ENCODE data around the gene VEGFA.

Gene VEGFA

DNA sequence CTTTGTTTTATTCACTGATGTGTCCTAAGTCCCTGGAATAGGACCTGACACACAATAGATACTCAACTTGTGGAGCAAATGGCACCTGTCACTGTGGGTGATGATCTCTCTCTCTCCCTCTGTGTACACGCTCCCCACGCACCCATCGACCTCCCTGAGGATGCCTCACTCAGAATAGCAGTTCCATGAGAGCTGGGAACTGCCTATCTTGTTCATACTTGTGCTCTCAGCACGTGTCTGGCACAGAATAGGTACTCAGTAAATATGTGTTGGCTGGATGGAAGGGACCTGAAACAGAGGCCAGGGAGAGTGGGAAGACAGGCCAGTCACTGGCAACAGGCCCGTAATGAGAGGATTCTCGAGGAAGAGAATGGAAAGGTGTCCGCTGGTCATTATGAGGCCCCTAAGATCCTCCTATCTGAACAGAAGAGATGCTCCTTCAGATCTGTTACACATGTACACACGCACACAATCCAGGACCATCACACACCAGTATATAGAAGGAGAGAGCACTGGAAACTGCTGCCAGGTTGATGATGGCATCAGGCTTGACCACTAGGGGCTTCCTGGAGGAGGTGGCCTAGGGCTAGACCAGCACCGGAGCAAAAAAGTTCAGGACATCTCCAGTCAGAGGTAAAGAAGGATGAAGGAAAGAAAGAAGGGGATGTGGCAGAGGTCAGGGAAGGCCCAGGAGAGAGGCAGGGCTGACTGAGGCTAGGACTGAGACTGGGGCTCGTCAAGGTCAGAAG lies 30.9 kb downstream of the VEGFA start:
- DNase-seq = no peak

DNA sequence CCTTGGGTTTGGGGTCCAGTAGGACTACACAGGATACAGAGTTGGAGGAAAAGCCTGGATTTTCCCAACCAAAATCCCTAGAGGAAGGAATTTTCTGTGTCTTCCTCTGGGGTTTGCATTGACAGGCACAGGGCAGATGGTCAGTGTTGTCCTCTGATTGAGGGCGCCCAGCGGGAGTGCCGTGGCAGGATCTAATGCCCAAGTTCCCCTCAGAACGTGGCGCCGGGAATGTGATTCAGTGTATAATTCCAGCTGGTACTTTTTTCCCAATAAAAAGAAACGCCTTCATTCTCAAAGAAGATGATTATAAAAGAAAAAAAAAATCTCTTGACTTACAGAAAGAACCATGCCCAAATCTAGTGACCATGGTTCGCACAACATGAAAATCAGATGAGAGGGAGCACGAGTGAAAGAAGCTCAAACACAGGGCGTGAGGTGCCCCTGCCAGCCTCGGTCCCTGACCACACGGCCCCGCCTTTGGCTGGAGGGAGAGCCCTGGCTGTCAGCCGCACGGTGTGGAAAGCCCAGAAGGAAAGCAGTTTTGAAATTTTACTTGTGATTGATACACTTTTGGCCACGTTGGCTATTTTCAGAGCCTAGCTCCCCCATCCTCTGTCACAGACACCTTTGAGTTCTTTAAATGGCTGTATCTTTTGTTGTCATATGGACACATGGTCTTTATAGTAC lies 31.6 kb downstream of the VEGFA start:
- DNase-seq = no peak

DNA sequence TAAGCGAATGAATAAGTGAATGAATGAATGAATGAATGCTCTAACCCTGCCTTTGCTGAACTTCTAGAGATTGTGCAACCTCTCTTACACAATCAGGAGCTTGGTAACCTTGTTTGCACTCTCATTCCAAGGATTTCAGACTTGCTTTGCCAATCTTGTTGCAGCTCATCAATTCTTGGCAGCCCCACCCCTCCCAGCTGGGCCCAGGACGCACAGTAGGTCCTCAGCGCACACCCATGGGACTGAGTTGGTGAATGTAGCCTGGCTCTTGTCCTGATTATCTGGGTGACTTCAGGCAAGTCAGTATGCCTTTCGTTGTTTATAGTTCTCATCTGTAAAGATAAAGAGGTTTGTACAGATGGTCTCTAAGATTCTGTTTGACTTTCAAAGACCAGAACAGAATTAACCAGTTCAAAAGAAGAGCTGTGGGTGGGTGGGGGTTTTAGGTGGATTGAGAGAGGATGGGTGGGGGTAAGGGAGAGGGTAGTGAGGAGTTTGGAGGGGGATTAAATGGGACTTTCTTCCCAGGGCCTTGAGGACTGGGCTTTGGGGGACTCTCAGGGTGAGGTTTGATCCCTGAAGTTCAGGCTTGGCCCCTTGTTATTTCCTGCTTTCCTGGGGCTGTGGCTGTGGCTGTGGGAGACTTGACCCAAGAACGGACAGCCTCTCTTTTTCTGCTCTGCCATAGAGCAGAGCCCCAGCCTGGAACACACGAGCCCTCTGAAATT lies 33.2 kb downstream of the VEGFA start:
- no peak for DNase-seq

DNA sequence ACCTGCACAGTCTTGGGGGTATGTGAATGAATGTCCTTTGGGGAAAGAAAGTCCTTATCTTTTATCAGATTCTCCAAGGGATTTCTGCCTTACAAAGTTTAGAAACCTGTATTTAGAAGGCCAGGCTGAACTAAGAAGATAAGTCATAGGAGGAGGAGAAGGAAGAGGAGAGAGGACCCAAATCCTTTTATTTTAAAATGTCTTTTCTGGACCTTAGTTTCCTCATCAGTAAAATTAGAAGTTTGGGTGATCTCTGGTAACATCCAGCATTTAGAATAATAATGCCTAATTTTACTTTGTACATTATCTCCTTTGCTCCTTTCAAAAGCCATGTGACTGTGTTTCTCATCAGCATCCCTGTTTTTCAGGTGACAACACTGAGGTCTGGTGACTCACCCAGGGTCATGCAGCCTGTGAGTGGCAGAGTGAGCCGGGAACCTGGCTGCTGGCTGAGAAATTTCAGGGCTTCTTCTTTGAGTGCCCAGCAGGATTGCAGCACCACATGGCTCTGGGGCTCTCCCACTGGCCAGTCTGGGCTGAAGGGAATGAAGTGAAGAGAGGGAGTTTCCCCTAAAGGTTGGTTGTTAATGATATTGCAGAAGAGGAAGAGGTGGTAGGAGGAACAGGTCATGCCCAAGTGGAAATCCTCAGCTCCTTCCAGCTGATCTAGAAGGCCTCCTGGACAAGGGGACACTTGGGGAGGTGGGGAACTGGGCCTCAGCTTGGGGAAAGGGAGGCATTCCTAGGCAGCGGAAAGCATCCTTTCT lies 34.0 kb downstream of the VEGFA start:
- no peak for DNase-seq

DNA sequence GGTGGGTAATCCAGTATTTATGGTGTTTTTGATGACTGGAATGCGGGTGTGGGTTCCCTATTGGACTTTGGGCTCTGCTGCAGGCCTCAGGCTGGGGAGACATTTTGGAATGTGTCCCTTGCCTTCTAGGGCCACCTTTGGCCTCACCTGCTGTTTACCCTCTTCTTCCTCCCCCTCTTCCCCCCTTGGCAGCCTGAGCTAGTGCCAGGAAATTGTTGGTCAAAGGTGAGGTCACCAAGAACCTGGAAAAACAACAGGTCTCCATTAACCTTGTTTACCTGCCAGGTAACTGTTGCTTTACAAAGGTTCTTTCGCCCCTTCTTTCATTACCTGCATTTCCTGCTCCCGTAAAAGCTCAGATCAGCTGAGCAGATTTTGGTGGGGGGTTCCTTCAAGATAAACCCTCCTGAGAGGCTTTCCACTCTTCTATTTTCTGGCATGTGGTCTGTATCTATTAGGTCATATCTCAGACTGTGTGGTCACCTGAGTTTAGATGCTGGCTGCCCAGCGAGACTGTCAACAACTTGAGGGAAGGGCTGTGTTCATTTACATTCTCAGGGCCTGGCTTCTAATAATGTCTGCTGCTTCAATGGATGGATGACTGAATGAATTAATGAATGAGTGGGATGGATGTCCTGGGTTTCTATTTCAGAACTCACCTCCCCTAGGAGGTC lies 34.7 kb downstream of the VEGFA start:
- DNase-seq = no peak

DNA sequence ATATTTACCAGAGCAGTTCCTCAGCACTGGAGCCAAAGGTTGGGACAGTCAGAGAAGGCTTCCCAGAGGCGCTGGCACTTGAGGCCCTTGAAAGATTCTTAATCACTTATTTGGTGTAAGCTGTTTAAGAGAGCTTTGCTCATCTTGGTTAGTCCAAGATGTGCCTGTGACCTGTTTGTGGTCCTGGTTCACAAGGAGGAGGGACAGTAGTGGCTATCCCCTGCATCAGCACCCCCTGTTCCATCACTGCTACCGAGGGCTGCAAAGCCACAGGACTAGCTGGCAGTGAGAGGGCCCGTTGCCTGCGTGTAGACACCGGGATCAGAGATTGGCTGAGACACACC lies 35.7 kb downstream of the VEGFA start:
- no peak for DNase-seq

DNA sequence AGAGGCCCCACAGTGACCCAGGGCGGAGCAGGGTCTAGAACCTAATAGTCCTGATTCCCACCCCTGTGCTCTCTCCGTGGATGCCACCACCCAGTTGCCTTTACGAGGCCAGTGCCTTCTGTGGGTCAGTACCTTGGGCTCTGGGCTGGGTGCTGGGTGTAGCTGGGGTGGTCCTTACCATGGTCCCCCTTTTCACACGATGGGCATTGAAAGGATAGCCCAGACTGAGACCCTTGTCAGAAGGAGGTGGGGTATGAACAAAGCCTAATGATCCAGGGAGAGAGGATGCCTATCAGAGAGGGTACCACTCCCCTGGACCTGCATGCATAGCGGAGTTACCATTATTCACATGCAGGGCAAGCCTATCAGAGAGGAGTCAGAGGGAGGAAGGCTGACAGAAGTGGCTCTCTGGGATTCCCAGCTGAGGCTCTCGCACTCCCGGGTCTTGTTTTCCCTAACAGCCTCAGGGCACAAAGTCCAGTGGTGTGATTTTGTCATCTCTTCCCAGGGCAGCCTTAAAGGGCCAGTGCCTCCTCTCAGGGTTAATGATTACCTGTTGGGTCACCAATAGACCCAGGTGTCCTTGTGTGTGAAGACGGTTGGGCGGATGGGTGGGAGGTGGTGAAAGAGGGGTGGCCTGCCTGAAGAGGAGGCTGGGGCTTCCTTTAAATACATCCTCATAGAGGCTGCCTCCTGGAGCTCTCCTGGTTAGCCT lies 36.2 kb downstream of the VEGFA start:
- DNase-seq = no peak

DNA sequence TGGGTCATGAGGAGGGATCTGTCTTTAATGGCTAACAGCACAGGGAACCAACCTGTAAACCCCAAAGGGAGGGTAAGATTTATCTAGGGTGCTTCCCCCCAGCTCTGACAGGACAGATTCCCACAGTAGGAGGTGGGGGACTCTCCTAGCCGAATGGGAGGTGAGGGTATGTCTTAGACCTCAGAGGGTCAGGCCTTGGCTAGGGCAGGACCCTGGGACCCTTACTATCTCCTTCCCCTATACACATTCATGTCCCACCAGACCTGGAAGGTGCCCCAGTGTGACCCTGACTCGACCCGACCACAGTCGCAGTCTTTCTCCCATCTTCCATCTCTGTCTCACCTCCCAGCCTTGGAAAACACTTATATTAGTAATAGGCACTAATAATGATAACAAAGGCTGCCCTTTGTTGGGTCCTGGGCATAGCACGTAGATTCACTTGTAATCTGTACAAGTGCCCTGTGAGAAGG lies 36.8 kb downstream of the VEGFA start:
- DNase-seq = no peak

DNA sequence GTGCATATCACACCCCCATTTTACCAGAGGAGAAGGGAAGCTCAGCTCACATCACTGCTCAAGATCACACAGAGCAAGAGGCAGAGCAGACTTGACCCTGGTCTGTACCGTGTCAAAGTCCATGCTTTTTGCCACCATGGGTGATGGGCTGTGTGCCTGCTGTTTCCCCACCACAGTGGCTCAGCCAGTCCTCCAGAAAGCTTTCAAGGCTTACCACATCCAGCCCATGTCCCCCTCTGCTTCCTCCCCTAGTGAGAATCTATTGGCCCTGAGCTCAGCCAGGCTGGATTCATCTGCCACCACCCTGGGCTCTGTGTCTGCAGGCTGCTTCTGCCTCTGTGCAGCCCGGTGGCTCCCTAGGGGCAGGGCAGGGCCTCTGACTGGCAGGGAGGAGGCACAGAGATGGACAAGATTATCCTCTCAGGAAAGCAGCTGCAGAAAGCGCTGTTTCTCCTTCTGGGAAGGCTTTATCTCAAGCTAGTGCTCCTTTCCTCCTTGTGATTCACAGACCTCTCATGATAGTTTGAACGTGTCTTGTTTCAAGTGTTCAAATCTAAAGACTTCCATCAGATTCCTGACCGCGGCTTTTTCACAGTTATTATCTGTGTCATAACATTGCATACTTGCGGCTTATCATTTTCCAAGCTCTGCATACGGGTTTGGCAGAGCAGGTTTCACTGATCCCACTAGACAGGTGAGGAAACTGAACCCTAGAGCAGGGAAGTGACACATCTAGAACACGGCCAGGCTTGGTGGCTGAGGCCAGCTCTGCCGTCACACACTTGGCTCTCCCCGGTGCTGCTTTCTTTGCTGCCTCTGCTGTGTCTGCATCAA lies 37.4 kb downstream of the VEGFA start:
- no peak for DNase-seq

DNA sequence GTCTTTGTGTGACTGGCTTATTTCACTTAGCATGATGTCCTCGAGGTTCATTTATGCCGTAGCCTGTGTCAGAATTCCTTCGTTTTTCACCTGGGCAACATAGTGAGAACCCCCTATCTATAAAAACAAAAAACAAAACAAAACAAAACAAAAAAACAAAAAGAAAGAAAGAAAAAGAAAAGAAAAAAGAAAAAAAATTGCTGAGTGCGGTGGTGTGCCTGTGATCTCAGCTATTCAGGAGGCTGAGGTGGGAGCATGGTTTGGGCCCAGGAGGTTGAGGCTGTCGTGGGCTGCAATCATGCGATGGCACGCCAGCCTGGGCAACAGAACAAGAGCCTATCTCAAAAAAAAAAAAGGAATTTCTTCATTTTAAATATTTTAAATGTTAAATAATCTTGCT lies 38.4 kb downstream of the VEGFA start:
- no peak for DNase-seq

DNA sequence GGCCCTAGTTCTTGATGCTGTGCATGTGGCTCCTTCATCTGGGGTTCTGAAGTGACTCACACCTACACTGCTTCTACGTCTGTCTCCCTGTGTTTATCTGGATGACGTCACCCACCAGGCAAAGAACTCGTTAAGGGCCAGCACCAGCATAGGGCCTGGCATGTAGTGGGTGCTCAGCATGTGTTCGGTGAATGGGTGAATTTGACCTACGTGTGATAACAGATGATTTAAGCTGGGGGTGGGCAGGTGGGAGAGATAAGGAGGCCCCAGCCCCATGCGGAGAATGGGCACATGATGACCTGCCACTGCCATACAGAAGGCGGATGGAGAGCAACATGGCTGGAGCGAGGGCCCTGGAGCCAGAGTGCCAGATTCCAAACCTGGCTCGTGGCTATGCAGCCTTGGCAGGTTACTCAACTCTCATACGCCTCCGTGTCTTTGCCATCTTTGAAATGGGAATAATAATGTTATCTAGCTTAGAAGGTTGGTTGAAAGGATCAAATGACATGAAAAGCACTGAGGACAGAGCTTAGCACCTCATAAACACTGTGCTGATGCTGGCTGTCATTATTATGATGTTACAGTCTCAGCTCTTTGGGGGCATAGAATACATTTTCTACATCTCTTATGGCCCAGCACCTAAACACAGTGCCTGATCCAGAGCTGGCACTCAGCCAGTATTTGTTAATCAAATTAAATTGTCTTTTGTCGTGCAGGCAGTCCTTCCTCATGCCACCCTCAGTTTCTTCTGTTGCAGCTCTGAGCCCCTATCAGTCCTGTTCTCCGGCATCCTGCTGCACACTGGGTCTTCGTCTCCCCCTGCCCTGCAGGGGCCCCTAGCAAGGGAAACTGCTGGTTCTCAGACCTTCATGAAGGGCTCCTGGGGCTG lies 39.6 kb downstream of the VEGFA start:
- no peak for DNase-seq

DNA sequence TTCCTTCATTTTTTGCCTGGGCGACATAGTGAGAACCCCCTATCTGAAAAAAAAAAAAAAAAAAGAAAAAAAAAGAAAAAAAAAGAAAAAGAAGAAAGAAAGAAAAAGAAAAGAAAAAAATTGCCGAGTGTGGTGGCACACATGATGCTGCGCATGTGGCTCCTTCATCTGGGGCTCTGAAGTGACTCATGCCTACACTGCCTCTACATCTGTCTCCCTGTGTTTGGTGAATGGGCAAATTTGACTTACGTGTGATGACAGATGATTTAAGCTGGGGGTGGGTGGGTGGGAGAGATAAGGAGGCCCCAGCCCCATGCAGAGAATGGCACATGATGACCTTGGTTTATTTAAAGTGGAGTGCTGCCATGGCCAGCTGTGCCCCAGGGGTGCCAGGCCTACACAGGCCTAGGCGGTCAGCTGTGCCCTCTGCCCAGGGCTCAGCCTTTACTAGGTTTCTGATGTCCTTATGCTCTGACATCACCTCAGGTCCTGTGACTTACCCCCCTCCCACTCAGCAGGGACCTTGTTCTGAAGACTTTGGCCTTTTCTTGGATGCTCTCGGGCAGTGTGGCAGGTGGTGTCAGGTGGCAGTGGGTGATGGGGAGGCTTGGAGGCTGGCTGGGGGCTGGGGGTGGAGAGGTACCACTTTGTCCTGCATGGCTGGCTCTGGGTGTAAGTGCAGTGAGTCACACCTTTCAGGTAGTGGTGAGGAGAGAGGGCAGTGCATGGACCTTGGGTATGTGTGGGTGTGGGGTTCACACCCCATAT lies 41.1 kb downstream of the VEGFA start:
- DNase-seq = no peak

DNA sequence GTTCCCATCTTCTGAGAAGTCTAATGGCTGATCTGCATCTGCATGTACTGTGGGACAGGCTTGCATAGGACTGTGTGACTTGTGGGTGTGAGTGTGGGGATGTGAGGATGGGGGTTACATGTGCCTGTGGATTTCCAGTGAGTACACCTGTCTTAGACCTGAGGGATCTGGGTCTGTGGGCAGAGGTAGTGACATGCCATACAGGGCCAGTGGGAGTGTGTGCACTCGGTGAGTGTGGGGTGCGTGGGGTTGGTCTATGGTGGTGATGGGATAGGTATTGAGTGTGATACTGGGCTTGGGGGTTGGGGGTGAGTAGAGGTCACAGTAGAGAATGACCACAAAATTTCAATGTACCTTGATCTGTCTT lies 41.7 kb downstream of the VEGFA start:
- no peak for DNase-seq

DNA sequence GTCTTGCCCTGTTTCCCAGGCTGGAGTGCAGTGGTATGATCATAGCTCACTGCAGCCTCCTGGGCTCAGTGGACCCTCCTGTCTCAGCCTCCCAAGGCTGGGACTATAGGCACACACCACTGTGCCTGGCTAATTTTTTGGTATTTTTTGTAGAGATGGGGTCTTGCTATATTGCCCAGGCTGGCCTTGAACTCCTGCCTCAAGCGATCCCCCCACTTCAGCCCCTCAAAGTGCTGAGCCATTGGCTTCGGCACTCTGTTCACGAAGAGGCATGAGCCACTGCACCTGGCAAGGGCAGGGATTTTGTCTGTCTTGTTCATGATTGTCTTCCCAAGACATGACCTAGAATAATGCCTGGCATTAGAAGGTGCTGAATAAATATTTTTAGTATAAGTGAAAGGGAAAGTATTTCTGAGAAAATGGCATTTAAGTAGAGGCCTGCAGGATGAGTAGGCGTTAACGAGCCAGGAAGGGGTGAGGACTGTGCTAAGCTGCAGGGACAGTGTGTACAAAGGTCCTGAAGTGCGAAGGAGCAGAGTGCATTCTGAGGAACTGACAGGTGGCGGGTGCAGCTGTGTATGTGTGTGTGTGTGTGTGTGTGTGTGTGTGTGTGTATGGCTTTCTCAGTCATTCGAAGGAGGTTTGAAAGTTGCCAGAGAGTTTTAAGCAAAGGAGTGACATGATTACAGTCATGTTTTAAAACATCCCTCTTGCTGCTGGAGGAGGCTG lies 43.0 kb downstream of the VEGFA start:
- DNase-seq = no peak

DNA sequence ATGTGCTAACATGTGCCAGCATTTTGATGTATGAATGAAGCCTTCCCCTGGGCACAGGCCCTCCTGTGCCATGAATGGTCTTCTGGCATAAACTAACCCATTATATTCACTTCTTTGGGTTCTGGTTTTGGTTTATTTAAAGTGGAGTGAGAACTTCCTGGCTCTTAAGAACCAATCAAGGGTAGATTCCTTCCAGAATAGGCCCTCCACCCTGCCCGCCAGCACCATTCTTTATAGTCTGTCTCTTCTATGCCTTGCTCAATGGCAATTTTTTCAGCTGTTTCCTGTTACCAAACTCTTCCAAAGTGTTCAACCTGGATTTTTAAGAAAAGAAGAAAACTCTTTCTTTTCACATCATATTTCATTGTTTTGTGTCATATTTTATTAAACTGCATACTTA lies 44.1 kb downstream of the VEGFA start:
- DNase-seq = no peak

DNA sequence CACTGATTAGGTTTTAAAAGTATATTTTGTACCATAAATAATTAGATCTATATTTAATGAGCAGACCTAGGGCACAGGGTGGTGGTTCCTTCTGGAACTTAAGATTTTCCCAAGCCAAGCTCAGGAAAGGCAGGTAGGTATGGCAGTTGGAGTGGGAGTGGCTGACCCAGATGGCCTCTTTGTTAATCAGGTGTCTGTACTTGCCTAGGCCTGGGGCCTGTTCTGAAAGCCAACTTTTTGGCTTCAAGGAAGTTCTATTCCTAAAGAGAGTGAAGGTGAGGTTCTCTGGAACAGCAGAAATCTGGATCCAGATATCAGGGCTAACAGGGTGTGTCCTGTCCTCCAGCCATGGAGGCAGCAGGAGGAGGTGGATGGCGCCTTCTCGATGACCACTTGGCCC lies 44.9 kb downstream of the VEGFA start:
- DNase-seq = no peak

DNA sequence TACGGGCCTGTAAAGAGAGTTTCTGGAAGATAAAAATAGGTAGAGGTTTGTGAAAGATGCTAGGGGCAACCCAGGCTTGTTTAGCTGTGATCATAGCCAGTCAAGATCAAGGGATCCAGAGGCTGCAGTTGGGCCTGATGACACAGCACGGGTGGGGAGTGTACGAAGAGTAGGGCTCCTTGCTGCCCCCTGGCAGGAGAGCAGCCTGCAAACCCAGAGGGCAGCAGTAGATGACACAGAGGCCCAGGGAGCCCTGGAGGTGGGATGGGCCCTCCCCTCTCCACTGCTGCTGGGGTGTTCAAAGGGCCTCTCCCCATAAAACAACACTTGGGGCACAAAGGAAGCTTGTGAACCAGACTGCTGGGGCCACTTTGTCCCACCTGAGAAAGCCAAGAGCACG lies 47.2 kb downstream of the VEGFA start:
- no peak for DNase-seq

All from nucleus accumbens (tissue), 56 donors.